GM12878 (cell line): ENCODE measurements around the gene SRCIN1. TPM values are rescaled to one million over a fixed set of nuclear protein-coding genes. Genes with fewer than 3 reads are reported as not detected.

Source experiments
- ATAC-seq: fragments of 200-7000 bp; cut with Tn5 transposase; 3 replicates; pipeline ENCODE4 v1.9.1; 2020; ENCODE audit warnings: mild to moderate bottlenecking, moderate library complexity
- BruUV-seq: library from RNA; stranded (reverse); fragments of 400-500 nt; replicated peaks from 2 replicates; lab custom pipeline; 2021; lab: Mats Ljungman, UMichigan
- CTCF ChIA-PET: fragments of 300-600 bp; sonication (Branson Sonifier 250); formaldehyde crosslinking; extraction: SDS; loops from one replicate; lab custom pipeline; 2021; ENCODE audit warnings: inconsistent platforms; lab: Yijun Ruan, JAX
- POLR2A ChIA-PET: fragments of 350-600 bp; formaldehyde crosslinking; extraction: SDS; loops from one replicate; lab custom pipeline; 2021; ENCODE audit warnings: inconsistent platforms; lab: Charles Lee
- RAD21 ChIA-PET: fragments of 300-600 bp; sonication (Branson Sonifier 250); formaldehyde crosslinking; loops from one replicate; lab custom pipeline; 2023; ENCODE audit warnings: antibody characterized with exemption; ENCODE audit not compliant: unreplicated experiment; lab: Charles Lee
- SMC1A ChIA-PET: fragments of 300-600 bp; sonication (Branson Sonifier 250); formaldehyde crosslinking; loops from one replicate; lab custom pipeline; 2023; ENCODE audit not compliant: unreplicated experiment, uncharacterized antibody; lab: Charles Lee
- DNase-seq: peaks from one replicate; pipeline ENCODE4 v3.0.0-alpha.2; 2011; ENCODE audit warnings: low read depth, low spot score
- FAIRE-seq: peaks from 3 replicates; lab custom pipeline; 2011; peaks lifted over from hg19 to GRCh38; lab: Jason Lieb, UNC
- H2AFZ ChIP-seq: 2 replicates; pipeline ENCODE4 v1.6.0; 2011; ENCODE audit warnings: low read depth, low read length, control low read depth; ENCODE audit not compliant: control insufficient read depth
- H3K27ac ChIP-seq: 2 replicates; pipeline ENCODE4 v1.5.1; 2011; ENCODE audit warnings: control low read depth; ENCODE audit not compliant: control insufficient read depth, insufficient read depth
- H3K27me3 ChIP-seq, 2 experiments: replicated peaks in 1 of 2; 2 replicates each; pipeline versions ENCODE4 v1.6.0 to v1.6.1; 2011; ENCODE audit warnings: low read length in 1 of 2; ENCODE audit not compliant: control insufficient read depth in 2 of 2, insufficient read depth in 2 of 2
- H3K36me3 ChIP-seq, 2 experiments: 2 replicates each; pipeline ENCODE4 v1.5.1; 2011; ENCODE audit warnings: low read length in 1 of 2; ENCODE audit not compliant: control insufficient read depth in 2 of 2, insufficient read depth in 2 of 2
- H3K4me1 ChIP-seq: 2 replicates; pipeline ENCODE4 v1.6.1; 2011; ENCODE audit warnings: mild to moderate bottlenecking, low read length, moderate library complexity, mixed read lengths; ENCODE audit not compliant: control insufficient read depth, insufficient read depth
- H3K4me2 ChIP-seq: 2 replicates; pipeline ENCODE4 v1.6.0; 2011; ENCODE audit warnings: control low read depth; ENCODE audit not compliant: control insufficient read depth, insufficient read depth
- H3K4me3 ChIP-seq: fragments of 200-600 bp; sonication (generic); 2 replicates; pipeline ENCODE4 v1.5.1; 2016
- H3K79me2 ChIP-seq: 2 replicates; pipeline ENCODE4 v1.6.0; 2011; ENCODE audit warnings: low read length; ENCODE audit not compliant: control insufficient read depth, insufficient read depth
- H3K9ac ChIP-seq: 2 replicates; pipeline ENCODE4 v1.8.0; 2011; ENCODE audit warnings: low read length, control low read depth, mixed read lengths; ENCODE audit not compliant: control insufficient read depth, insufficient read depth
- H3K9me3 ChIP-seq: replicated peaks from 3 replicates; pipeline ENCODE4 v1.5.1; 2011; ENCODE audit warnings: mild to moderate bottlenecking, low read length; ENCODE audit not compliant: control insufficient read depth, insufficient read depth
- H4K20me1 ChIP-seq: 2 replicates; pipeline ENCODE4 v1.6.0; 2011; ENCODE audit not compliant: control insufficient read depth, insufficient read depth
- BACH1 ChIP-seq: fragments of 450-650 bp; IDR thresholded peaks from 2 replicates; pipeline ENCODE4 v1.6.1; 2017; ENCODE audit warnings: mild to moderate bottlenecking, borderline replicate concordance
- CTCF ChIP-seq, 3 experiments: IDR thresholded peaks in 2 of 3; conservative IDR thresholded peaks in 1 of 3; 2 replicates each; pipeline ENCODE4 v1.5.1; 2011; ENCODE audit warnings: low read depth in 3 of 3, low read length in 3 of 3, mild to moderate bottlenecking in 3 of 3, control low read depth in 2 of 3, moderate library complexity in 2 of 3, inconsistent platforms in 1 of 3, mixed read lengths in 1 of 3; ENCODE audit not compliant: control insufficient read depth in 2 of 3, insufficient read depth in 1 of 3; ENCODE audit errors: extremely low read depth in 1 of 3
- MEF2B ChIP-seq: fragments of 450-650 bp; IDR thresholded peaks from 2 replicates; pipeline ENCODE4 v1.6.1; 2018; ENCODE audit warnings: mild to moderate bottlenecking, moderate library complexity; ENCODE audit not compliant: partially characterized antibody, poor library complexity, severe bottlenecking
- SIN3A ChIP-seq: IDR thresholded peaks from 2 replicates; pipeline ENCODE4 v1.6.1; 2012; ENCODE audit warnings: low read depth, low read length, improper control_type of control experiment
- SPI1 ChIP-seq: IDR thresholded peaks from 2 replicates; pipeline ENCODE4 v1.6.1; 2011; ENCODE audit warnings: low read depth, mild to moderate bottlenecking, low read length, moderate library complexity, borderline replicate concordance; ENCODE audit not compliant: insufficient read depth
- ZNF687 ChIP-seq: fragments of 450-650 bp; IDR thresholded peaks from 2 replicates; pipeline ENCODE4 v1.6.1; 2017; ENCODE audit warnings: mild to moderate bottlenecking, moderate library complexity
- WGBS: methylation state at CpG from one replicate; pipeline ENCODE4 v1.1.6; 2016; ENCODE audit warnings: low lambda C conversion rate; ENCODE audit not compliant: insufficient replicate concordance, insufficient coverage; ENCODE audit errors: missing lambda C conversion rate; 5-methylcytosine and 5-hydroxymethylcytosine counted together
- in situ Hi-C: fragments of 300-500 bp; cut with MboI; formaldehyde crosslinking; loops from 9 replicates; pipeline ENCODE4 v1.14.3; 2018; ENCODE audit warnings: mixed read lengths
- intact Hi-C: fragments of 100-400 bp; cut with micrococcal nuclease; formaldehyde crosslinking; loops from one replicate; pipeline ENCODE4 v1.14.2; 2022; ENCODE audit not compliant: unreplicated experiment
- polyA plus RNA-seq, 11 experiments: library from polyadenylated mRNA; depleted of rRNA in 4 of 11; unstranded in 6 of 11; stranded (reverse) in 5 of 11; fragments of >200 nt; fragmentation: Nextera tagmentation in 4 of 11; fragmentation: Illumina TruSeq in 1 of 11; extraction: Ambion mirVana in 4 of 11; extraction: Trizol in 1 of 11; gene quantifications; 1 replicate in 1 of 11; 2 replicates in 10 of 11; pipeline versions ENCODE4 v1.2.1 to v1.2.3, GENCODE V29; 2011 to 2016; ENCODE audit warnings: inconsistent platforms in 2 of 11, missing spikeins in 2 of 11, low read depth in 1 of 11
- total RNA-seq, 4 experiments: library from RNA; depleted of rRNA in 3 of 4; stranded (reverse); fragments of >200 nt in 3 of 4; fragmentation: Illumina TruSeq in 1 of 4; extraction: Trizol in 1 of 4; gene quantifications; 2 replicates each; pipeline versions ENCODE4 v1.2.1 to v1.2.3, GENCODE V29; 2013 to 2021

The SRCIN1 gene
- total and polyA plus RNA-seq, 10 of the 15 experiments (the other 5 are each of a cell fraction or from before 2014, with no cell fraction given): under 0.01 to 0.74 (median 0.20) TPM; not detected in 3

DNA sequence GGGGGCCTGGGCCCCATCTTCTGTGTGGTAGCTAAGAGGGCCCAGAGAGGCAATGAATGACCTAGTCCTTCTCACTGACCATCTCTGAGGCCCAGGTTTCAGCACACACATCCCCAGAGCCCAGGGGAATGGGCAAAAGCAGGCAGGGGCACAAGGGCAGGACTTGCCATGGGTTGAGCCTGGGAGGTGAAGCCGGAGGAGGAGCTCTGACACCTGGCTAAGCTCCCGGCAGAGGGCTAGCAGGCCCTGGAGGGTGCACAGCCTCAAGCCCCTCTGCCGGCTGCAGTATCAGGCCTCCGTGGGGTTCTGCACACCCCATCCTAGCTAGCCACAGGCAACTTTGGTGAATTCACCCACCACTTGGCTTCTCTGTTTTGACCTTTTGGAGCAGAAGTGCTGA, 5.3 kb downstream of the SRCIN1 start:
- Histone ChIP-seq H3K9ac (no peak overlapping the region), H3K79me2 (no peaks in the 10 kb centered on the region), H3K9me3 (no peaks in the 10 kb centered on the region), H4K20me1 (no peaks in the 10 kb centered on the region), H2AFZ (no peak overlapping the region), H3K36me3 (no peaks in the 10 kb centered on the region), H3K4me1 (peaks cover 16% of the 10 kb centered on the region), H3K27me3 (peaks cover 0 to 8% of the 10 kb centered on the region in 2 experiments; a peak in 1 of 4 replicates), H3K4me2 (no peak overlapping the region), H3K4me3 (no peak overlapping the region), H3K27ac (no peak overlapping the region)
- CTCF ChIA-PET: interaction anchor here (0.9 to 4.8 kb wide), 2 partner anchors 42 to 67 kb away, joined by 4 to 27 read pairs; no protein-coding TSS in a partner anchor
- SMC1A ChIA-PET: no interaction called here
- no peak for ATAC-seq
- POLR2A ChIA-PET: no interaction called here
- in situ Hi-C loops (no loop called here), intact Hi-C loops (no loop called here)
- TF ChIP-seq SIN3A (no peak), BACH1 (no peak), SPI1 (no peak), MEF2B (no peak), ZNF687 (no peak), CTCF (IDR thresholded peaks at IDR 0.05 in 2 of 3, conservative IDR thresholded peaks at IDR 0.05 in 1 of 3; ENCODE audit: control insufficient read depth in 2 of 3, extremely low read depth in 1 of 3, insufficient read depth in 1 of 3, low read depth in 3 of 3, low read length in 3 of 3) (no peak)
- WGBS: 38% methylated on average over 4 of the region's 4 CpGs
- DNase-seq: no peak
- no TSS peak for BruUV-seq
- FAIRE-seq: no peak
- RAD21 ChIA-PET: no interaction called here
